OCI-LY7 (cell line): ENCODE results near the gene SYT11.

ENCODE experiments used
- CTCF ChIP-seq: fragments of 200-600 bp; sonication (generic); conservative IDR thresholded peaks from 2 replicates; pipeline ENCODE4 v1.5.1; 2014; ENCODE audit warnings: mild to moderate bottlenecking, antibody characterized with exemption, low read length, moderate library complexity, mixed read lengths
- EZH2phosphoT487 ChIP-seq: fragments of 200-600 bp; sonication (generic); IDR thresholded peaks from 2 replicates; pipeline ENCODE4 v1.6.1; 2018; ENCODE audit warnings: low read depth, borderline replicate concordance, mild to moderate bottlenecking, mixed run types, antibody characterized with exemption, low read length, moderate library complexity, mixed read lengths

DNA sequence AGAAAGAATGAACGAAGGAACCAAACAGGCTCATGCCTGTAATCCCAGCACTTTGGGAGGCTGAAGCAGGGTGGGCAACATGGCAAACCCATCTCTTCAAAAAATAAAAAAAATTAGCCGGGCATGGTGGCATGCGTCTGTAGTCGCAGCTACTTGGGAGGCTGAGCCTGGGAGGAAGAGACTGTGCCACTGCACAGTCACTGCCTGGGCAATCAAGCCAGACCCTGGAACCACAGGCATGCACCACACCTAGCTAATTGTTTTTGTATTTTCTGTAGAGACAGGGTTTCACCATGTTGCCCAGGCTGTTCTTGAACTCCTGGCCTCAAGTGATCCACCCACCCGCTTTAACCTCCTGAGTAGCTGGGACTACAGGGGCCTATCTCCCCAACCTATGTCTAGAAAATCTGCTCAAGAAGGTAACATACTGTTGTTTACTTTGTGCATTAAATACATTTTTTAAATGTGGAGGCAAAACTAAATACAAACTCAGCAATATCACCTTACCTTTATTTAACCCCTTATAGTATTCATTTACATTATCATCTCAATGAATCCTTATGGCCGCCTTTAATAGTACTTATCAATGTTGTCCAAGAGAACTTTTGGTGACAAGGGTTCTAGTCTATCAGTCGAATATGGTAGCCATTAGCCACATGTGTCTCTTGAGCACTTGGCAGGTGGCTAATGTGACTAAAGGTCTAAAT, 72.1 kb downstream of the SYT11 start:
- TF ChIP-seq CTCF (no peak), EZH2phosphoT487 (no peak)
